Cardiac muscle cell (in vitro differentiated cells and primary cell): Measurements from ENCODE around the gene ZNF181. TPM values are rescaled to one million over a fixed set of nuclear protein-coding genes. Genes with fewer than 3 reads are reported as not detected.
A peak's percentile ranks its signal among the peaks of the same experiment; 100 is the strongest.

Source experiments
- DNase-seq, 2 donors: peaks; one replicate each; pipeline versions ENCODE4 v3.0.0 to v3.0.0-alpha.2; 2010 to 2017; ENCODE audit warnings: low read depth in 1 of 2, low spot score in 1 of 2
- H3K27ac ChIP-seq: fragments of 200-600 bp; sonication (generic); 2 replicates; pipeline ENCODE4 v1.5.1; 2016
- H3K27me3 ChIP-seq: fragments of 200-600 bp; sonication (generic); 2 replicates; pipeline ENCODE4 v1.6.0; 2016; ENCODE audit warnings: control low read depth
- H3K36me3 ChIP-seq: fragments of 200-600 bp; sonication (generic); 2 replicates; pipeline ENCODE4 v1.5.1; 2016; ENCODE audit warnings: control low read depth
- H3K4me1 ChIP-seq: fragments of 200-600 bp; sonication (generic); 2 replicates; pipeline ENCODE4 v1.8.1; 2017; ENCODE audit warnings: low read depth, mild to moderate bottlenecking, mixed run types
- H3K4me3 ChIP-seq: fragments of 200-600 bp; sonication (generic); 2 replicates; pipeline ENCODE4 v1.5.1; 2016; ENCODE audit warnings: mild to moderate bottlenecking
- H3K9me3 ChIP-seq: fragments of 200-600 bp; sonication (generic); 2 replicates; pipeline ENCODE4 v1.5.1; 2017; ENCODE audit warnings: low read depth, mild to moderate bottlenecking, control low read depth
- polyA plus RNA-seq: library from polyadenylated mRNA; unstranded; fragments of >200 nt; fragmentation: Nextera tagmentation; extraction: Ambion mirVana; gene quantifications from 2 replicates; pipeline ENCODE4 v1.2.1, GENCODE V29; 2016
- total RNA-seq: library from RNA; depleted of rRNA; stranded (reverse); fragments of >200 nt; gene quantifications from 2 replicates; pipeline ENCODE4 v1.2.3, GENCODE V29; 2016
- TF ChIP-seq, protein P1 (sequence below): IDR thresholded peaks from 2 replicates; pipeline ENCODE4 v1.5.1; 2012; ENCODE audit warnings: low read depth, mild to moderate bottlenecking, low read length

Gene ZNF181
- total and polyA plus RNA-seq, 2 experiments from 2014 or later: 16.9 to 33.2 TPM

DNA sequence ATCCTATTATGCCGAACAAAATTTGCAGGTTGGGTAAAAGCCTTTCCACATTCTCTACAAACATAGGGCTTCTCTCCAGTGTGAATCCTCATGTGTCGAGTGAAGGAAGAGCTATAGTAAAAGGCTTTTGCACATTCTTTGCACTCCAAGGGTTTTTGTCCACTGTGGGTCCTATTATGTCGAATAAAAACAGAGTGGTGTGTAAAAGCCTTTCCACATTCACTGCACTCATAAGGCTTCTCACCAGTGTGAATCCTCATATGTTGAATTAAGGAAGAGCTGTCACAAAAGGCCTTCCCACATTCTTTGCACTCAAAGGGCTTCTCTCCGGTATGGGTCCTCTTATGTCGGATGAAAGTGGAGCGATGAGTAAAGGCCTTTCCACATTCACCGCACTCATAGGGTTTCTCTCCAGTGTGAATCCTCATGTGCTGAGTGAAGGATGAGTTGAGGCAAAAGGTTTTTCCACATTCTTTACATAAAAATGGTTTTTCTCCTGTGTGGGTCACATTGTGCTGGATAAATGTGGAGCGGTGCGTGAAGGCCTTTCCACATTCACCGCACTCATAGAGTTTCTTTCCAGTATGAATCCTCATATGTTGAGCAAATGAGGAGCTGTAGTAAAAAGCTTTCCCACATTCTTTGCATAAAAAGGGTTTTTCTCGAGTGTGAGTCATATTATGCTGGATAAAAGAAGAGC lies 25.3 kb downstream of the ZNF181 start:
- Histone ChIP-seq H3K27me3 (no peaks in the 10 kb centered on the region), H3K9me3 (no peaks in the 10 kb centered on the region), H3K4me1 (no peaks in the 10 kb centered on the region), H3K36me3 (peaks cover 2% of the 10 kb centered on the region), H3K4me3 (no peak overlapping the region), H3K27ac (no peak overlapping the region)
- DNase-seq: no peak
- TF ChIP-seq, protein P1, sequence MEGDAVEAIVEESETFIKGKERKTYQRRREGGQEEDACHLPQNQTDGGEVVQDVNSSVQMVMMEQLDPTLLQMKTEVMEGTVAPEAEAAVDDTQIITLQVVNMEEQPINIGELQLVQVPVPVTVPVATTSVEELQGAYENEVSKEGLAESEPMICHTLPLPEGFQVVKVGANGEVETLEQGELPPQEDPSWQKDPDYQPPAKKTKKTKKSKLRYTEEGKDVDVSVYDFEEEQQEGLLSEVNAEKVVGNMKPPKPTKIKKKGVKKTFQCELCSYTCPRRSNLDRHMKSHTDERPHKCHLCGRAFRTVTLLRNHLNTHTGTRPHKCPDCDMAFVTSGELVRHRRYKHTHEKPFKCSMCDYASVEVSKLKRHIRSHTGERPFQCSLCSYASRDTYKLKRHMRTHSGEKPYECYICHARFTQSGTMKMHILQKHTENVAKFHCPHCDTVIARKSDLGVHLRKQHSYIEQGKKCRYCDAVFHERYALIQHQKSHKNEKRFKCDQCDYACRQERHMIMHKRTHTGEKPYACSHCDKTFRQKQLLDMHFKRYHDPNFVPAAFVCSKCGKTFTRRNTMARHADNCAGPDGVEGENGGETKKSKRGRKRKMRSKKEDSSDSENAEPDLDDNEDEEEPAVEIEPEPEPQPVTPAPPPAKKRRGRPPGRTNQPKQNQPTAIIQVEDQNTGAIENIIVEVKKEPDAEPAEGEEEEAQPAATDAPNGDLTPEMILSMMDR: no peak

DNA sequence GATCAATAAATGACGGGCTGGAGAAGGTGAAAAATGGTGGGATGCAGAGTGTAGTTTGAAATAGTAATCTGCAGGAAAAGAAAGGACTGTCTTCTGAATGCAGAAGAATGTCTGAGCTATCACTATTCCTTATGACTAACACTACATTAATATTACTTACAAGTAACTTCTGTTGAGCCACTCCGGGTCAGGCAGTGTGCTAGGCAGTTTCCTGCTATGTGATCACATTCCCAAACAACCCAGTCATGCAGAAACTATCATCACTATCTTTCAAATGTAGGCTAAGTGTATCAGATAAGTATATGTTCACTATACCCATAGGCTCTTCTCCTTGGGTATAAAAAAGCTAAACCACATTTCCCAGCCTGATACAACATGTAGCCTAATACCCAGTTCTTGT lies 32.3 kb downstream of the ZNF181 start:
- no peak for DNase-seq
- Histone ChIP-seq H3K36me3 (peaks cover 36% of the 10 kb centered on the region), H3K27ac (no peak overlapping the region), H3K9me3 (no peaks in the 10 kb centered on the region), H3K4me3 (no peak overlapping the region), H3K4me1 (no peaks in the 10 kb centered on the region), H3K27me3 (no peaks in the 10 kb centered on the region)
- TF ChIP-seq, protein P1: no peak

DNA sequence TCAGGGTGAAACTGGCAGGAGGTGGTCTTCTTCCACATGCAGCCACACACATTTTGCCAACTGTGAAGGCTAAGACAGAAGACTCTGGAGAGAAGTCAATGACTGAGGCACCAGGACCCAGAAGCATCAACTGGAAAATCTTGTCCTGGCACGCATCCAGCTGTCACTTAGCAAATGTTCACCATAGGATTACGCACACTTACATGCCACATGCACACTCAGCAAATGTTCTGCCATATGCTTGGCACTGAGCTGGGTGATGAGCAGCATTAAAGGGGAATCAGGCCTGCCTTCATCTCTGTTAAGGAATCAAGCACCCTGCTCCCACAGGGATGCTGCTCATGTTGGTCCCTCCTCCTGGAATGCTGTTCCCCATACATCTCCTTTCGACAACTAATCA lies 33.9 kb downstream of the ZNF181 start:
- H3K36me3 ChIP-seq: peaks cover 36% of the 10 kb centered on the region
- TF ChIP-seq, protein P1: no peak
- H3K27me3 ChIP-seq: no peaks in the 10 kb centered on the region
- H3K4me3 ChIP-seq: no peak overlapping the region
- H3K27ac ChIP-seq: no peak overlapping the region
- no peaks in the 10 kb centered on the region for H3K9me3 ChIP-seq
- DNase-seq: no peak
- peaks cover 4% of the 10 kb centered on the region for H3K4me1 ChIP-seq

DNA sequence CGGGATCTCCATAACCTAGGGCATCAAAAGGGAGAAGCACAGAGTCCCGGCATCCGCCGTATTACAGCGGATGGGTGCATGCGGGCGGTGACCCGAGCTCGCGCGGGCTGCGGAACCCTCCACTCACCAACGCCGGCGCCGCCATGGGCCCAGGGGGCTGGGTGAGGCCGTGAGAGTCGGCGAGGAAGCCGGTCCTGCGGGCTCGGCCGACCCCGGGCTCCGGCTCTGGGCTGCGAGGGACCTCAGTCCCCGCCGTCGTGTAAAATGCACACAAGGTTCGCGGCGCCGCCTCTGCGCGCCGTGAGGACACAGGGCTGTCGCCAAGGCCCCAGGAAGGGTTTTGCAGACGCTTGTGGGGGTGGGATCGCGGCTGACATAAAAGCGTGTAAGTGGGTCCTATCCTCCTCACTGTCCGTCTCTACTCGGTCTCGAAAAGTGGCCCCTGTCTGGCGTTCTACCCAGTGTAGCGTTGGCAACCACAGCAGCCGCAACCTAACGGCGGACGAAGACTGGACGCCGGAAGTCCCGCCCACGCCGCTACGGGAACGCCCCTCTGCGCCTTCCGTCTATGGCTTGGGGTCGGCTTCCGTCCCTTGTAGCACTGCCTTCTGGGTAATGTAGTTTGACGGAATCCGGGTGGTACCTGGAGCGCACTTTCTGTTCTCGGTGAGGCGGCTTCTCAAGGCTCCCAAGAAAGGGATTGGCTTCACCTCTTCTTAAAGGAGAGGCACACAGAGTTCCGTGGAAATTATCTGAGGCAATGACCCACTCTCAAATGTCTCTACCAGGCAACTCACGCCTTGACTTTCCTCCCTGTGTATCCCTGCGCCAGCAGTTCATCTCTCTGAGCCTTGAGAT lies 38.9 kb downstream of the ZNF181 start, which contains the start of gene ZNF599:
Gene ZNF599, minus strand, starts transcription at position 519 of the 858 bp plus-strand sequence. Its CDS starts 374 bp downstream, at position 145.
- DNase-seq: peak; percentile 94 to 95
- Histone ChIP-seq H3K27ac (peak within 1 kb of the TSS; percentile 84), H3K9me3 (no peaks in the 10 kb centered on the region), H3K4me3 (peak within 1 kb of the TSS; percentile 96), H3K27me3 (no peaks in the 10 kb centered on the region), H3K4me1 (peaks cover 4% of the 10 kb centered on the region), H3K36me3 (peaks cover 12% of the 10 kb centered on the region)
- TF ChIP-seq, protein P1: no peak

DNA sequence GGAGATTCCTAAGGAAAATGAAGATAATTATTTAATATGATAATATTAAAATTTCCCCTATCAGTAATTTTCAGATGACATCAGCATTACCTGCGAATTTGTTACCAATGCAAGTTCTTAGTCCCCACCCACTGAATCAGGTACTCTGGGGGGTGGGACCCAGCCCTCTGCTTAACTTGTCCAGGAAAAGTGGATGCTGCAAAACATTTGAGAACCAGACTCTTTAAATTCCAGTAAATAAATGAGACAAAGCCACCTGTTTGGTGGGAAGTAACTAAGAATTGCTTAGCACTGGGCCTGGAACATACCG lies 39.5 kb downstream of the ZNF181 start:
- Histone ChIP-seq H3K9me3 (no peaks in the 10 kb centered on the region), H3K4me1 (peaks cover 4% of the 10 kb centered on the region), H3K27ac (no peak overlapping the region), H3K27me3 (no peaks in the 10 kb centered on the region), H3K36me3 (peaks cover 6% of the 10 kb centered on the region), H3K4me3 (peak overlapping the region; percentile 96)
- TF ChIP-seq, protein P1: no peak
- DNase-seq: no peak
